SU-DHL-6 (cell line): ENCODE results near the gene DCT.

Source experiments
- CTCF ChIP-seq: fragments of 200-600 bp; sonication (generic); IDR thresholded peaks from one replicate; pipeline ENCODE4 v1.5.1; 2017; ENCODE audit warnings: antibody characterized with exemption, mild to moderate bottlenecking, low read length, moderate library complexity; ENCODE audit not compliant: insufficient read depth, poor library complexity, severe bottlenecking
- EZH2phosphoT487 ChIP-seq: fragments of 200-600 bp; sonication (generic), shearing (Covaris generic); conservative IDR thresholded peaks from 2 replicates; pipeline ENCODE4 v1.6.1; 2018; ENCODE audit warnings: mild to moderate bottlenecking, antibody characterized with exemption, low read length, moderate library complexity, mixed read lengths

GRCh38 chr13:94435604-94436226, 43.8 kb downstream of the DCT start:
- TF ChIP-seq CTCF (peak; percentile 31), EZH2phosphoT487 (no peak)
